K562 (cell line): ENCODE measurements around the gene ADIPOQ. TPM values are rescaled to one million over a fixed set of nuclear protein-coding genes. Genes with fewer than 3 reads are reported as not detected.

Experiments
- BACH1 ChIP-seq: fragments of 200-800 bp; sonication (Bioruptor generic); IDR thresholded peaks from 2 replicates; pipeline ENCODE4 v1.6.1; 2016; ENCODE audit warnings: missing genetic modification characterization, missing compliant biosample characterization
- CBFA2T3 ChIP-seq: fragments of 450-650 bp; IDR thresholded peaks from 2 replicates; pipeline ENCODE4 v1.6.1; 2017
- DPF2 ChIP-seq: fragments of 450-650 bp; IDR thresholded peaks from 2 replicates; pipeline ENCODE4 v1.6.1; 2016
- ETV1 ChIP-seq: fragments of 450-650 bp; conservative IDR thresholded peaks from 2 replicates; pipeline ENCODE4 v1.6.1; 2016; ENCODE audit warnings: missing genetic modification characterization, control low read depth, low read depth, missing compliant biosample characterization
- GATAD2A ChIP-seq: fragments of 450-650 bp; IDR thresholded peaks from 2 replicates; pipeline ENCODE4 v1.6.1; 2017
- KDM1A ChIP-seq, 2 experiments: fragments of 450-650 bp; IDR thresholded peaks; 2 replicates each; pipeline ENCODE4 v1.6.1; 2016; ENCODE audit warnings: mild to moderate bottlenecking in 2 of 2
- L3MBTL2 ChIP-seq: fragments of 450-650 bp; IDR thresholded peaks from 2 replicates; pipeline ENCODE4 v1.6.1; 2016; ENCODE audit warnings: mild to moderate bottlenecking, moderate library complexity
- MTA1 ChIP-seq: fragments of 450-650 bp; IDR thresholded peaks from 2 replicates; pipeline ENCODE4 v1.6.1; 2017; ENCODE audit warnings: borderline replicate concordance
- NFE2L1 ChIP-seq: fragments of 450-650 bp; IDR thresholded peaks from 2 replicates; pipeline ENCODE4 v1.6.1; 2016; ENCODE audit warnings: missing genetic modification characterization, low read depth, mild to moderate bottlenecking, missing compliant biosample characterization, moderate library complexity, borderline replicate concordance
- NR2C1 ChIP-seq, 2 experiments: fragments of 450-650 bp; IDR thresholded peaks; 2 replicates each; pipeline ENCODE4 v1.6.1; 2017; ENCODE audit warnings: mild to moderate bottlenecking in 2 of 2, antibody characterized with exemption in 1 of 2, inconsistent platforms in 1 of 2, missing compliant biosample characterization in 1 of 2, missing genetic modification characterization in 1 of 2
- PTRF ChIP-seq: fragments of 450-650 bp; IDR thresholded peaks from 2 replicates; pipeline ENCODE4 v1.6.1; 2016; ENCODE audit warnings: mild to moderate bottlenecking, missing genetic modification characterization, missing compliant biosample characterization
- PTTG1 ChIP-seq: fragments of 450-650 bp; IDR thresholded peaks from 2 replicates; pipeline ENCODE4 v1.6.1; 2016; ENCODE audit warnings: low read depth, mild to moderate bottlenecking, missing genetic modification characterization, missing compliant biosample characterization
- PYGO2 ChIP-seq: fragments of 450-650 bp; IDR thresholded peaks from 2 replicates; pipeline ENCODE4 v1.6.1; 2016; ENCODE audit warnings: mild to moderate bottlenecking, missing genetic modification characterization, moderate library complexity, missing compliant biosample characterization
- SMAD4 ChIP-seq: fragments of 250-450 bp; sonication (Bioruptor Pico); conservative IDR thresholded peaks from 2 replicates; pipeline ENCODE4 v1.8.0; 2021; ENCODE audit warnings: inconsistent platforms, mild to moderate bottlenecking, moderate library complexity
- TEAD2 ChIP-seq: fragments of 450-650 bp; IDR thresholded peaks from 2 replicates; pipeline ENCODE4 v1.6.1; 2016; ENCODE audit warnings: missing genetic modification characterization, control low read depth, missing compliant biosample characterization
- ZNF583 ChIP-seq: fragments of 250-450 bp; sonication (Bioruptor Pico); IDR thresholded peaks from 2 replicates; pipeline ENCODE4 v1.4.0; 2020
- polyA plus RNA-seq, 8 experiments: library from polyadenylated mRNA; depleted of rRNA in 4 of 8; stranded (reverse) in 5 of 8; unstranded in 3 of 8; fragments of >200 nt; fragmentation: Nextera tagmentation in 2 of 8; fragmentation: Illumina TruSeq in 1 of 8; extraction: Ambion mirVana in 2 of 8; extraction: Trizol in 1 of 8; gene quantifications; 2 replicates each; pipeline versions ENCODE4 v1.2.1 to v1.2.3, GENCODE V29; 2011 to 2014; ENCODE audit warnings: inconsistent platforms in 1 of 8, missing spikeins in 1 of 8
- total RNA-seq, 7 experiments: library from RNA; depleted of rRNA in 6 of 7; stranded (reverse); fragments of >200 nt in 6 of 7; fragmentation: Illumina TruSeq in 2 of 7; extraction: Trizol in 2 of 7; gene quantifications; 2 replicates each; pipeline versions ENCODE4 v1.2.1 to v1.2.3, GENCODE V29; 2011 to 2021; ENCODE audit warnings: low replicate concordance in 1 of 7
- TF ChIP-seq, protein P1 (sequence below): fragments of 450-650 bp; IDR thresholded peaks from 2 replicates; pipeline ENCODE4 v1.6.1; 2017; ENCODE audit warnings: antibody characterized with exemption, mild to moderate bottlenecking
- TF ChIP-seq, protein P2 (sequence below): fragments of 450-650 bp; formaldehyde crosslinking; IDR thresholded peaks from 2 replicates; pipeline ENCODE4 v1.4.0; 2020; ENCODE audit warnings: mild to moderate bottlenecking, moderate library complexity
- TF ChIP-seq, protein P3 (sequence below): fragments of 250-450 bp; sonication (Bioruptor Pico); IDR thresholded peaks from 2 replicates; pipeline ENCODE4 v1.4.0; 2020; ENCODE audit warnings: mild to moderate bottlenecking, moderate library complexity

The ADIPOQ gene
- total and polyA plus RNA-seq, 9 of the 15 experiments (the other 6 are each of a cell fraction or from before 2014, with no cell fraction given): 0.01 to 0.04 (median 0.03) TPM; not detected in 4

DNA sequence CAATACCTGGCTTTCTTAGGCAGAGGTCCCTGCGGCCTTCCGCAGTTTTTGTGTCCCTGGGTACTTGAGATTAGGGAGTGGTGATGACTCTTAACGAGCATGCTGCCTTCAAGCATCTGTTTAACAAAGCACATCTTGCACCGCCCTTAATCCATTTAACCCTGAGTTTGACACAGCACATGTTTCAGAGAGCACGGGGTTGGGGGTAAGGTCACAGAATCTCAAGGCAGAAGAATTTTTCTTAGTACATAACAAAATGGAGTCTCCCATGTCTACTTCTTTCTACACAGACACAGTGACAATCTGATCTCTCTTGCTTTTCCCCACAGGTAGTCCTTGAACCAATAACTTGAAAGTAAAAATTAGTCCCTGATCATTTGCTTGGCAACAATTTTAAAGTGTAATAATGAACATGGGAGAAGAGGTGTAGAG, 45.0 kb downstream of the ADIPOQ start (continued):
- TF ChIP-seq PYGO2 (tag): peak; percentile 90
- TF ChIP-seq KDM1A (IDR thresholded peaks at IDR 0.05): peak in 1 of 2 experiments; percentile 42; a peak in 1 of 4 replicates
- TF ChIP-seq, protein P1, sequence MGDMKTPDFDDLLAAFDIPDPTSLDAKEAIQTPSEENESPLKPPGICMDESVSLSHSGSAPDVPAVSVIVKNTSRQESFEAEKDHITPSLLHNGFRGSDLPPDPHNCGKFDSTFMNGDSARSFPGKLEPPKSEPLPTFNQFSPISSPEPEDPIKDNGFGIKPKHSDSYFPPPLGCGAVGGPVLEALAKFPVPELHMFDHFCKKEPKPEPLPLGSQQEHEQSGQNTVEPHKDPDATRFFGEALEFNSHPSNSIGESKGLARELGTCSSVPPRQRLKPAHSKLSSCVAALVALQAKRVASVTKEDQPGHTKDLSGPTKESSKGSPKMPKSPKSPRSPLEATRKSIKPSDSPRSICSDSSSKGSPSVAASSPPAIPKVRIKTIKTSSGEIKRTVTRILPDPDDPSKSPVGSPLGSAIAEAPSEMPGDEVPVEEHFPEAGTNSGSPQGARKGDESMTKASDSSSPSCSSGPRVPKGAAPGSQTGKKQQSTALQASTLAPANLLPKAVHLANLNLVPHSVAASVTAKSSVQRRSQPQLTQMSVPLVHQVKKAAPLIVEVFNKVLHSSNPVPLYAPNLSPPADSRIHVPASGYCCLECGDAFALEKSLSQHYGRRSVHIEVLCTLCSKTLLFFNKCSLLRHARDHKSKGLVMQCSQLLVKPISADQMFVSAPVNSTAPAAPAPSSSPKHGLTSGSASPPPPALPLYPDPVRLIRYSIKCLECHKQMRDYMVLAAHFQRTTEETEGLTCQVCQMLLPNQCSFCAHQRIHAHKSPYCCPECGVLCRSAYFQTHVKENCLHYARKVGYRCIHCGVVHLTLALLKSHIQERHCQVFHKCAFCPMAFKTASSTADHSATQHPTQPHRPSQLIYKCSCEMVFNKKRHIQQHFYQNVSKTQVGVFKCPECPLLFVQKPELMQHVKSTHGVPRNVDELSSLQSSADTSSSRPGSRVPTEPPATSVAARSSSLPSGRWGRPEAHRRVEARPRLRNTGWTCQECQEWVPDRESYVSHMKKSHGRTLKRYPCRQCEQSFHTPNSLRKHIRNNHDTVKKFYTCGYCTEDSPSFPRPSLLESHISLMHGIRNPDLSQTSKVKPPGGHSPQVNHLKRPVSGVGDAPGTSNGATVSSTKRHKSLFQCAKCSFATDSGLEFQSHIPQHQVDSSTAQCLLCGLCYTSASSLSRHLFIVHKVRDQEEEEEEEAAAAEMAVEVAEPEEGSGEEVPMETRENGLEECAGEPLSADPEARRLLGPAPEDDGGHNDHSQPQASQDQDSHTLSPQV: peak; percentile 100
- peak; percentile 50; the same call in 1 of the 2 replicates for TF ChIP-seq NFE2L1 (tag)
- 0 out of 2 replicates have a peak, but pooled peaks have one; percentile 22 for TF ChIP-seq MTA1
- TF ChIP-seq NR2C1 (IDR thresholded peaks at IDR 0.05): peak; percentile 54; the same call in 1 of the 2 replicates
- TF ChIP-seq NR2C1 (tag; IDR thresholded peaks at IDR 0.05): peak; percentile 90
- TF ChIP-seq BACH1 (tag): peak; percentile 29; the same call in 1 of the 2 replicates
- TF ChIP-seq L3MBTL2: peak; percentile 74
- TF ChIP-seq, protein P2, sequence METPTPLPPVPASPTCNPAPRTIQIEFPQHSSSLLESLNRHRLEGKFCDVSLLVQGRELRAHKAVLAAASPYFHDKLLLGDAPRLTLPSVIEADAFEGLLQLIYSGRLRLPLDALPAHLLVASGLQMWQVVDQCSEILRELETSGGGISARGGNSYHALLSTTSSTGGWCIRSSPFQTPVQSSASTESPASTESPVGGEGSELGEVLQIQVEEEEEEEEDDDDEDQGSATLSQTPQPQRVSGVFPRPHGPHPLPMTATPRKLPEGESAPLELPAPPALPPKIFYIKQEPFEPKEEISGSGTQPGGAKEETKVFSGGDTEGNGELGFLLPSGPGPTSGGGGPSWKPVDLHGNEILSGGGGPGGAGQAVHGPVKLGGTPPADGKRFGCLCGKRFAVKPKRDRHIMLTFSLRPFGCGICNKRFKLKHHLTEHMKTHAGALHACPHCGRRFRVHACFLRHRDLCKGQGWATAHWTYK (CRISPR knock-in tag): peak; percentile 90; the same call in 1 of the 2 replicates
- TF ChIP-seq ETV1 (tag): peak; percentile 38; the same call in 1 of the 2 replicates
- TF ChIP-seq TEAD2: peak; percentile 88
- peak; percentile 97 for TF ChIP-seq PTRF (tag)
- peak; percentile 20; the same call in 1 of the 2 replicates for TF ChIP-seq DPF2
- TF ChIP-seq GATAD2A: 0 out of 2 replicates have a peak, but pooled peaks have one; percentile 50
- TF ChIP-seq SMAD4 (CRISPR knock-in tag): peak; percentile 99
- peak; percentile 93; the same call in 1 of the 2 replicates for TF ChIP-seq ZNF583 (CRISPR knock-in tag)
- peak; percentile 94 for TF ChIP-seq PTTG1
- TF ChIP-seq, protein P3, sequence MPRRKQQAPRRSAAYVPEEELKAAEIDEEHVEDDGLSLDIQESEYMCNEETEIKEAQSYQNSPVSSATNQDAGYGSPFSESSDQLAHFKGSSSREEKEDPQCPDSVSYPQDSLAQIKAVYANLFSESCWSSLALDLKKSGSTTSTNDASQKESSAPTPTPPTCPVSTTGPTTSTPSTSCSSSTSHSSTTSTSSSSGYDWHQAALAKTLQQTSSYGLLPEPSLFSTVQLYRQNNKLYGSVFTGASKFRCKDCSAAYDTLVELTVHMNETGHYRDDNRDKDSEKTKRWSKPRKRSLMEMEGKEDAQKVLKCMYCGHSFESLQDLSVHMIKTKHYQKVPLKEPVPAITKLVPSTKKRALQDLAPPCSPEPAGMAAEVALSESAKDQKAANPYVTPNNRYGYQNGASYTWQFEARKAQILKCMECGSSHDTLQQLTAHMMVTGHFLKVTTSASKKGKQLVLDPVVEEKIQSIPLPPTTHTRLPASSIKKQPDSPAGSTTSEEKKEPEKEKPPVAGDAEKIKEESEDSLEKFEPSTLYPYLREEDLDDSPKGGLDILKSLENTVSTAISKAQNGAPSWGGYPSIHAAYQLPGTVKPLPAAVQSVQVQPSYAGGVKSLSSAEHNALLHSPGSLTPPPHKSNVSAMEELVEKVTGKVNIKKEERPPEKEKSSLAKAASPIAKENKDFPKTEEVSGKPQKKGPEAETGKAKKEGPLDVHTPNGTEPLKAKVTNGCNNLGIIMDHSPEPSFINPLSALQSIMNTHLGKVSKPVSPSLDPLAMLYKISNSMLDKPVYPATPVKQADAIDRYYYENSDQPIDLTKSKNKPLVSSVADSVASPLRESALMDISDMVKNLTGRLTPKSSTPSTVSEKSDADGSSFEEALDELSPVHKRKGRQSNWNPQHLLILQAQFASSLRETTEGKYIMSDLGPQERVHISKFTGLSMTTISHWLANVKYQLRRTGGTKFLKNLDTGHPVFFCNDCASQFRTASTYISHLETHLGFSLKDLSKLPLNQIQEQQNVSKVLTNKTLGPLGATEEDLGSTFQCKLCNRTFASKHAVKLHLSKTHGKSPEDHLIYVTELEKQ (CRISPR knock-in tag): peak; percentile 82
- TF ChIP-seq CBFA2T3: peak; percentile 77
